HG03196 (cell line): ENCODE data around the gene SSTR4.

ENCODE experiments used
- ATAC-seq: cut with Tn5 transposase; IDR thresholded peaks from one replicate; pipeline ENCODE4 v1.9.1; 2021; ENCODE audit not compliant: unreplicated experiment

SSTR4 gene

DNA sequence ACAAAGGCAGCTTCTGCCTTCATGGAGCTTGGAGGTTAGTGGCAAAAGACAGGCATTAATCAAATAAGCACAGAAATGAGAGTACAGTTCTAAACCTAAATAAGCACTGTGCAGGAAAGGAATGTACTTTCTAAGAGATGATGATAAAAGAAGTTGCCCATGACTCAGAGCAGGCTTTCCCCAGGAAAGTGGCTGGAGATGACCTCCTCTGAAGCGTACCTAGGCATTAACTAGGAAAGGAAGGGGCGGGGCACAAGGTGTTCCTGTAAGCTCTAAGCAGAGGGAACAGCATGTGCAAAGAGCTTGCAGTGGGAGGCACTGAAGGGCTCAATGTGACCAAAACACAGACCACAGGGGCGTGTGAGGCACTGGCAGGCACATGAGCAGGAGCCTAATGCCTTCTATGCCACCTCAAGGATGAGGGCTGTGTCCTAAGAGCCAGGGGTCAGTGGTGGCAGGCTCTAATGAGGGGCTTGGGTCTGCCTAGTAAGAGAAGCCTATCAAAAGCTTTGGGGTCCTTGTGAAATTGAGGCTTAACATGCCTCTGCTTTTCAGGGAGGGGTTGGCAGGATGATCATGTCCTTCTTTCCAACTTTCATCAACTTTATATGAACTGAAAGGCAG lies 4.9 kb downstream of the SSTR4 start:
- ATAC-seq, result no peak

DNA sequence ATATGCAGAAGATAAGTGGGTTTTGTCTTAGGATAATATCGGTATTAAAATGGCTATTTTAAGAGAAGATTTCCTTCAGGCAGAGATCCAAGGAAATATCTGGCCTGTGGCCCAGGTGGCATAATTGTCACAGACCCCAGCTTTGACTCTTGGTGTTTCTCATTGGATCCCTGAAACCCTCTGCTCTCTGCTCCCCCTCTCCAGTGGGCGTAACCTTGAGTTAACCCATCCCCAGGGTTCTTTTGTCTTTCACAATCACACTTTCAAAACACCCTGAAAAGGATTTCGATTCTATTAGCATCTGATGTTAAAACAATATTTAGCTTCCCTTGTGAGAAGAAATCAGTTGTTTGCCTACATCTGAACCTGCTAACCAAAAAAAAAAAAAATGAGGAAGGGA lies 7.2 kb downstream of the SSTR4 start:
- ATAC-seq, result no peak

- no peak for ATAC-seq
These were observed 8.3 kb downstream of the SSTR4 start for GRCh38 chr20:23043376-23043775.

- ATAC-seq, result no peak
These were observed 11.3 kb downstream of the SSTR4 start for GRCh38 chr20:23046431-23046830.

DNA sequence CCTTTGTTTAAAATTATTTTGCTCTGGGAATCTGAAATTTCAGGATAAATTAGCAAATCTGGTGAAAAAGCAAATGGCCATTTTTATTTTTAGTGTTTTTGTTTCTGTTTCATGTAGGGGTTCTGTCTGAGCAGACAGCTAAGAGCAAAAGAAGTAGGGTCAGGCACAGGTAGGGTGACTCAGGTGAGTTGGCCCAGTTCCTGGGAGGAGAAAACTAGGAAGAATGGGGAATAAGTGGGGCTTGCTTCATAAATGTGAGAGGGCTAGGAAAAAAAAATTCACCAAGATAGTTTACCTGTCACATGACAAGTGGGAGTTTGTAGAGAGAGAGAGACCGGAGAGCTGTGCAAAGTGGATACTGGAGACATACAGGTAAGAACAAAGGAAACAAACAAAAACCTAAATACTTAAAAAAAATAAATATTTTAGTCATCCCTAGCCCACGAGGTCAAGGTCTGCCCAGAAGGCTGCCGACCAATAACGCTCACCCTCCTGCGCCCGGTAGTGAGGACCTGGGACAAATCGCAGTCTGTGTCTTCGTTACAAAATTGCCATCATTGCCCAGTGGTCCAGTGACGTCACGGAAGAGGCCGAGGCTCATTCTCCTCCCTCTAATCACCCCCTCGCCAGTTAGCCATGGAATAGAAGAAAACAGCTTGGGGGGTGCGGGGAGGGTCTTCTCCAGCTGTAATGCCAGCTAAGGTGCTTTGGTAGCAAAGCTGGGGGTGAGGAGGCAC lies 12.1 kb downstream of the SSTR4 start:
- ATAC-seq, result no peak

DNA sequence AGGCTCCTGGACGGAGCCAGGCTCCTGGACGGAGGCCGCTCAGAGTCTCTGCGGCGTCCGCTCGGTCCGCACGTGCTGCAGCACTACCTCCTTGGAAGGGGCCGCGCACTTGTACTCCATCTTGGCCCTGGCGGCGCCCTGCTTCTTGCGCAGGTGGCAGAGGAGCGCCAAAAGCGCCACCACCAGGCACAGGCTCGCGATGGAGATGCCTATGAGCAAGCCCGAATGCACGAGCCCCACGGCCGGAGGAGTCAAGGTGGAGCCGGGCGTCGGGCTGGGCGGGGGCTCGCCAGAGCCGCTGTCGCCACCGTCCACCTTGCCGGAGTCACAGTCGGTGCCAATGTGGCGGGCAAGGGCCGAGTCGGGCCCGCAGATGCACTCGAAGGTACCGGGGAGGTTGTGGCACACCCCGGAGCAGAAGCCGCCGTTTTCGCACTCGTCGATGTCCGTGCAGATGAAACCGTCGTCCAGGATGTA lies 12.7 kb downstream of the SSTR4 start:
- no peak for ATAC-seq

DNA sequence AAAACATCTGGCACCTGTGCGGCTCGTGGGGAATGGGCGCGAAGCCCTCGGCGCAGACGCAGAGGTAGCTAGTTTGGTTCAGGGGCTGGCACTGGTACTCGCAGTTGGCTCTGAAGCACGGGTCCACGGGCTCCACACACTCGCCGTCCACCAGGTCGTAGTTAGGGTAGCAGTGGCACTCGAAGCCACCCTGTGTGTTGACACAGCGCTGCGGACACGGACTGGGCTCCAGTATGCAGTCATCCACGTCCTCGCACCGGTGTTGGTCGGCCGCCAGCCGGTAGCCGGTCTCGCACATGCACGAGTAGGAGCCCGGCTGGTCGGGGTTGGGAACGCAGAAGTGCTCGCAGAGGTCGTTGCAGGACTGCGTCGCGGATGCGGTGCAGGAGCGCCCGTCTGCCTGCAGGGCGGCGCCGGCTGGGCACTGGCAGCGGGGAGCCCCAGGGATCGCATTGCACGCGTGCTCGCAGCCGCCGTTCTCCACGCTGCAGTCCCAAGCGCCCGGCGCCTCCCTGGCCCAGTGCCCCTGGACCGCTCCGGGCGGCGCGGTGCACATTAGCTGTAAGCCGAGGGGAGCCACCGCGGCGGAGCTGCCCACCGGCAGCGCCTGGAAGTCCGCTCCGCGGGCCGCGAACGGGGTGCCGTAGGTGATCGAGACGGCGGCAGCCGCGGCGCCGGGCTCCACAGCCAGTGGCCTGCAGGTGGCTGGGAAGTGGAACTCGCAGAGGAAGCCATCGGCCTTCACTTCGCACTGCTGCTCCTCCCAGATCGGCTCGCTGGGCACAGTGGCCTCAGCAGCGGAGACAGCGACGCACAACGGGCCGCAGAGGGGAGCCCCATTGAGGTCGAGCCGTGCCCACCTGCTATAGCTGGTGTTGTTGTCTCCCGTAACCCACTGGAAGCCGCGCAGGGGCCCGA lies 13.4 kb downstream of the SSTR4 start:
- ATAC-seq, result no peak

DNA sequence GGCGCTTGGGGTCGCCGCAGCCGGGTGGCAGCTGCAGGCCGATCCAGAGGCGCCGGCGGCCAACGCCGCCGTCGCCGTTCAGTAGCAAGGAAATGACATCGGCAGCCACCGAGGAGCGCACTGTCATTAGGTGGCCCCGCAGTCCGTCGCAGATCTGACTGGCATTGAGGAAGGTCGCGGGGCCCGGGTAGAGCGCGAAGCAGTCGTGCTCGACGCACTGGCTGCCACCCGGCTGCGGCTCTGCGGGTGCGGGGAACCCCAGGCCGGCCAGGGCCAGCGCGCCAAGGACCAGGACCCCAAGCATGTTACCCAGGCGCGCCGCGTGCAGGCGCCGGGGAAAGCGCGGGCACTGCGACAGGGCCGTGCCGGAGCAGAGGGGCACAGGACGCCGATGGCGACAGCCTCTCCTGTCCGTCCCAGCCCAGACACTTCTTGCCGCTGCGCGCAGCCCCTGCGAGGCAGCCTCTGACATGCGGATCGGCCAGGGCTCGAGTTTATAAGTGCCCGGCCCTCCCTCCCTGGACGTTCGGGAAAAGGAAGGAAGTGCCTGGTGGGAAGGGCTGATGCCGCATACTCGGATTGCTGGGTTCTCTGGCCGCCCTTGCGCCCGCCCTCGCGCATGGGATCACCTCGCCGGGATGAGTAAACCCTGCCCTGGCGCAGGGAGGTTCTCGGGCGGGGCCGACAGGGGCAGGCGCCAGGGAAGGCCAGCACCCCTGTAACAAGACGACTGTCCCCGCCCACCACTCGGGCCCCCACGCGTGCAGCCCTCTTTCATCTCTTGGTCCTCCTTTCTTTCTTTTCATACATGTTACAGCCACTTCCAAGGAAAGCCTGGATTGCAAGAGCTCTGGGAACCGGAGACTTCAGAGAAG lies 14.3 kb downstream of the SSTR4 start, which contains the start of gene THBD:
Gene THBD (minus strand): TSS at position 472 of the 875 bp plus-strand sequence. CDS start 168 bp downstream, at position 304.
- ATAC-seq, result no peak

DNA sequence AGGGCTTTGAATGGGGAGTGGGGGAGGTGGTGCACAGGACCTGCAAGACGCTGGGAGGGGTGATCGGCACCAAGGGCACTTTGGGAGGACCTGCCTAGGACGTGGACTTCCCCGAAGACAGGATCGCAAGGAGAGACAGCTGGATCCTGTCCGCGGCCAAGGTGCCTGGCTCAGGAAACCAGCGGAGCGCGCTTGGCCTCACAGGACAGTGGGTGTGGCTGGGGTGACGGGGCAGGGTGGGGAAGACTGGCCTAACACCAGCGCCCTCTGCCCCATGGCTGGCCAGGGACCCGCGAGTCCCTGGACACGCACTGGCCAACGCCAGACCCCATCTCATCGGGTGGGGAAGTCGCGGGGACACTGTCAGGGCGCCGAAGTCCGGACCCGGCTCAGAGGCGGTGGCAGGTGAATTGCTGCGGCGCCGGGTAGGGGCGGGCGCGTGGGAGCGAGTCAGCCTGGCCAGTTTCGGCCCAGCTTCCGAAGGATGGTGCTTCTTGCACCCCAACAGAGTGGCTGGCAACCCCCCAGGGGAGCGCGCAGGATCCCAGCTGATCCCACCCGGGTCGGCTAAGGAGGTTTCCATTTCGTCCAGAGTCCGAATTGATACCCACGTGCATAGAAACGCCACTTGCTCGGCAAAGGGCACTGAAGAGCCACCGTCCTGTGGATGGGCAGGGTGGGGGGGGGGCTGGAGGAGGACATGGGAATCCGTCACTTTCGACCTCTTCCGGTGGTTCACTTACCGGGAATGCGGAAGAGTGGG lies 15.1 kb downstream of the SSTR4 start:
- ATAC-seq, result no peak

GRCh38 chr20:23050847-23051627 lies 15.9 kb downstream of the SSTR4 start:
- no peak for ATAC-seq

- ATAC-seq, result no peak
These were observed 17.8 kb downstream of the SSTR4 start for GRCh38 chr20:23052904-23053303.

DNA sequence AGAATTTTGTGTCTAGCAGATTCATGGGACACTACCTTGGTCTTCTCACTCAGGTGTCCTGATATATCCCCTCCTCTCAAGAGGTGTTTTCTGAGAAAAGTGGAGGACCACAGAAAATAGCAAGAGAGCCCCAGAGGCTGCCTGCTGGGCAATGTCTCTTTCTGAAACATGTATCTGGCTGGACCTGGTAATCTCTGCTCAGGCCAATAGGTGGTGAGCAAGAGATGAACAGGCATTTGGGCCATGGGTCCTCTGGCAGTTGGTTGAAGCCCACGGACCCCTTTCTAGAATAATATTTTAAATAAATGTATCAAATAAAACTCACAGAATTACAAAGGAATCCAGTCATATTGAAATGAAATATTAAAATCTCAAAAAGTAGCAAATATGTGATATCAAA lies 23.1 kb downstream of the SSTR4 start:
- no peak for ATAC-seq

GRCh38 chr20:23059001-23059400 lies 23.9 kb downstream of the SSTR4 start:
- ATAC-seq, result no peak

GRCh38 chr20:23059846-23060245 lies 24.7 kb downstream of the SSTR4 start:
- ATAC-seq, result no peak

DNA sequence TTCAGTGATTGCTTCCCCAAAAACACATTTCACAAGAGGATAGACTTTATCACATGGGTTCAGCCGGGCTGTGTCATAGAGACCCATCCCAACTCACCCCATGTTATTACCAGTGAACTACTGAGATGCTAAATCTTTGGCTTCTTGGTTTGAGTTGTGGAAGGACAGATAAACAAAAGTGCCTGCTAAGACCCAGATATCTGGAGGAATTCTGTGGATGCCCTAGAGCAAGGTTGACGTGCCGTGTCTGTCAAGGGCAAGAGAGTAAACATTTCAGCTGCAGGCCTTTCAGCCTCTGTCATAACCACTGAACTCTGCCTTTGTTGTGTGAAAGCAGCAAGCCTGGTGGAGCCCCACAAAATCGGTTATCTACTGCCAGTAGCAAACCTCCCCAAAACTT lies 25.5 kb downstream of the SSTR4 start:
- ATAC-seq, result no peak

DNA sequence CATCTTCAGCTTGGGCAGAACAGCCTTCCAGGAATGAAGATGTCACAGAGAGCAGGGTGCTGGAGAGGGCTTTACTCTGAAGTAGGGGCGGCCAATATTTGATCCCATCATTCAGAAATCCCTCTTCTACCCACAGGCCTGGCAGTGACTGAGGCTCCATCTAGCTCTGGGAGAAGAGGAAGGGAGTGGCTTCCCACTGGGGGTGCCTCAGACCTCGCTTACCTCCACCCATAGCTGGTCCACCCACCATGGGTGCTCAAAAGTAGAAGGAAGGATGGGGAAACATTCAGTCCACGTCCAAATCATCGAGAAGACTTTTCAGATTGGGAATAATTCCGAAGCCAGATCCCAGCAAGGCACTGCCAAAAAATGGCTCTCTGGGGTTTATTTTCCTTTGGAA lies 26.1 kb downstream of the SSTR4 start:
- no peak for ATAC-seq

GRCh38 chr20:23061734-23062561 lies 26.8 kb downstream of the SSTR4 start:
- ATAC-seq, result no peak

DNA sequence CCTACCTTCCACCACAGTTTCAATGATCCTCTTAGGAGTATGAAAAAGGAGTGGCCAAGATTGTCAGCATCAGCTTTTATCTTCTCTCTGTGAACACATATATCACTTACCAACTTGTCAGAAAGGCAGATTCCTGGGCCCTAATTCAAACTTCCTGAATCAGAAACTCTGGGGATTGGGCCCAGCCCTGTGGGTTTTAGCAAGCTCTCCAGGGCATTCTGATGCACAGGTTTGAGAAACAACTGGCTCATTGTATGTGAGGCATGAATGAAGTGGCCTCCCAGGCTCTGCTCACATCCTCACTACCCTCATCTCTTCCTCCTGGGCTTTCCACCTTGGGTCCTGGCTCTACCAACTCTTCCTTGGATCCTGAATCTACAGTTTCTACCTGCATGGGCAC lies 27.5 kb downstream of the SSTR4 start:
- ATAC-seq, result no peak
